HG02588 (cell line): ENCODE measurements around the gene ANAPC1.
"Not testable (repeated sequence)": the region's sequence is repeated elsewhere in the genome, so short reads cannot be mapped to it uniquely, and the experiment has no call there.

Experiments
- ATAC-seq: cut with Tn5 transposase; IDR thresholded peaks from one replicate; pipeline ENCODE4 v1.9.1; 2021; ENCODE audit warnings: mild to moderate bottlenecking, moderate library complexity; ENCODE audit not compliant: unreplicated experiment

Gene ANAPC1

DNA sequence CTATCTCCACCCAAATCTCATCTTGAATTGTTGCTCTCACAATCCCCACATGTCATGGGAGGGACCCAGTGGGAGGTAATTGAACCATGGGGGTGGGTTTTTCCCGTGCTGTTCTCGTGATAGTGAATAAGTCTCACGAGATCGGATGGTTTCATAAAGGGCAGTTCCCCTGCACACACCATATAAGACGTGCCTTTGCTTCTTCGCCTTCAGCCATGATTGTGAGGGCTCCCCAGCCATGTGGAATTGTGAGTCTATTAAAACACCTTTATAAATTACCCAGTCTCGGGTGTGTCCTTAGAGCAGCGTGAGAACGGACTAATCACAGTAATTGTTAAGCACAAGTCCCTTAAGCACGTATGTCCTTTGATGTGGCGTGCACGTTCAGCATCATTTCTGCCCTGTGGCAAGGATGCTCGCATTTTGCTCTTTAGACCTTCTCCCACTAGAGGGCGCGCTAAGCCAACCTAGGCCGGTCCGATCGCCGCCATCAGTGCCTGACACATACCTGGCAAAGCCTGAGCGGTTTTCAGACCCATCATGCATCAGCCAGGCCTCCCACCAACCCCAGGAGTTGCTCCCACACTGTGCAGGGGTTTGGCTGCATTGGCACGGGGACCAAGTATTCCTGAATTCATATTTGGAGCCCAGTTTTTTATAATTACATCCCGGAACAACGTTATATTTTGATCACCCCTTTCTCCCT is 136.4 kb downstream of the ANAPC1 start:
- peak; percentile 78 for ATAC-seq

DNA sequence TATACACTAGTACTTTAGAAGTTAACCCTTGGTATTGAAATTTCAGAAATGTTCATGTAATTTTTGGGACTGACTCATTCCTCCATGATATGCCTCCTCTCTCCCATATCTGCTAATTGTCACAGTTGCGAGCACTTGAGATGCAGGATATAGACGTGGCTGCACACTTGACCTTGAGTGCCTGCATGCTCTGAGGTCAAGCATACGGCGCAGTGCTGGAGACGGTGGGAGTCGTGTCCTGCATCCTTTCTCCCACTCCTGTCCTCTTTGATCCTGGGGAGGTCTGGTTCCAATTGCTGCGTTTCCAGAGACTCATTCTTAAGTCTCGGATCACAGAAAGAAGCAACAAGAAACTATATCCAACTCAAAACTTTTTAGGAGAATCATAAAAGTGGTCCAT is 139.2 kb downstream of the ANAPC1 start:
- not testable (repeated sequence) for ATAC-seq

DNA sequence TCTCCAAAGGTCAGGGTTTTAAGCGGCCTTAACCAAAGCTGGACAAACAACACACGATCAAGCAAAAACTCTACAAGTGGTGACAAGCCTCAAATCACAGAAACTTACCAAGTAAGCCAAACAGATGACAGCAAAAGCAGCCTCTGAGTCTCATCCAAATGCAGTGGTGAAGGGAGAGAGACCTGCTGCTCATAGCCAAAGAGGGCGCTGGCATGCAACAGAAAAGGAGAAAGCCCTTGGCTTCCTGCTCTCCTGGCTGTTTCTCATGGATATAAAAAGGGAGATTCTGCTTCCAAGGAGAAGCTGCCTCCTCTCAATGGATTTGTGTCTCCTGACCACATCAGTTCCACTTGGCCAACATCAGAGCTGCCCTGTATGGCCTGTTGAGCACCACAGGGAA is 142.5 kb downstream of the ANAPC1 start:
- ATAC-seq, result not testable (repeated sequence)

DNA sequence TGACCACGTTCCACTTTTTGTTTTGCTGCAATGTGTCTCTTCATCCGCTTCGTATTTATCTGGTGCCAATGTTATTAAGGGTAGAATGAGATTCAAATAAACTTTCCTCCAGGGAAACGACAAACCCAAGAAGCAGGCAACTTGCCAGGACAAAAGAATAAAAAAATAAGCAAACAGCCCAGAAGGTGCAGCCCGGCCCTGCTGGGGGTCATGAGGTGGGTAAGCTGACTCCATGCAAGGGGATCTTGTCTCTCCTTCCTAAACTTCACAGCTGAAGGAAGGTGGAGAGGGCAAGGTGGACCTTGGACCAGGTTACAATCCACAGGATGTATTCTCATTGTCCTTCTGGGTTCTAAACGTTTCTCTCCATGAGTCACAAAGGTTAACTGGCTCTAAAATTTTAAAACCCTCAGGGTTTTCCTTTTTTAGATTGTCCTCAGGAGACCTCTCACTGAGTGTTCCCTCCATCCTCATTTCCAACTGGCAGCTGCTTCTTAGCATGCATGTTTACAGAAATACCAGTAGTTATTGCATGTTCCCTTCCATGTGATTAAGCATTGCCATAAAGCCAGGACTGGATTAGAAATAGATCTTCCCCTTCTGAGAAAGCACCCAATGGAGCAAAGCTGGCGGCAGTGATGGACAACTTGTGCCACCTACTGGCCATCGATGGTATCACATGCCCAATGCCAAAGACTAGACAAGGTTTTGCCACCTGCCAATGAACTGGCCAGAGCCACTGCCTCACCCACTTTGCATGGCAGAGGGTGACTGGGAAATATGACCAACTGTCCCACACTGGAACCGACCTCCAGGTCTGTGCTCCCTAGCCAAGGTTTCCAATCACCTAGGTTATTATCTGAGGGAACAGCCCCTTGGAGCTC is 147.9 kb downstream of the ANAPC1 start:
- peak; percentile 67 for ATAC-seq

DNA sequence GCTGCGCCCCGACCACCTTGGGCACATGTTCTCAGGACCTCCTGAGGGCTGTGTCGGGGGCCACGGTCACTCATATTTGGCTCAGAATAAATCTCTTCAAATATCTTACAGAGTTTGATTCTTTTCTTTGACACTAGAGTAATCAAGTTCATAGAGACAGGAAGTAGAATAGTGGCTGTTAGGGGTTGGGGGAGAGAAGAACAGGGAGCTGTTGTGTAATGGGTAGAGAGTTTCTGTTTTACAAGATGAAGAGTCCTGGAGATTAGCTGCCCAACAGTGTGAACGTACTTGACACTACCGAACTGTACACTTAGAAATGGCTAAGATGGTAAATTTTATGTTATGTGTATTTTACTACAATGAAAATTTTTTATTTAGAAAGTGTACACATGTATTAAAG is 148.6 kb downstream of the ANAPC1 start:
- ATAC-seq, result not testable (repeated sequence)

DNA sequence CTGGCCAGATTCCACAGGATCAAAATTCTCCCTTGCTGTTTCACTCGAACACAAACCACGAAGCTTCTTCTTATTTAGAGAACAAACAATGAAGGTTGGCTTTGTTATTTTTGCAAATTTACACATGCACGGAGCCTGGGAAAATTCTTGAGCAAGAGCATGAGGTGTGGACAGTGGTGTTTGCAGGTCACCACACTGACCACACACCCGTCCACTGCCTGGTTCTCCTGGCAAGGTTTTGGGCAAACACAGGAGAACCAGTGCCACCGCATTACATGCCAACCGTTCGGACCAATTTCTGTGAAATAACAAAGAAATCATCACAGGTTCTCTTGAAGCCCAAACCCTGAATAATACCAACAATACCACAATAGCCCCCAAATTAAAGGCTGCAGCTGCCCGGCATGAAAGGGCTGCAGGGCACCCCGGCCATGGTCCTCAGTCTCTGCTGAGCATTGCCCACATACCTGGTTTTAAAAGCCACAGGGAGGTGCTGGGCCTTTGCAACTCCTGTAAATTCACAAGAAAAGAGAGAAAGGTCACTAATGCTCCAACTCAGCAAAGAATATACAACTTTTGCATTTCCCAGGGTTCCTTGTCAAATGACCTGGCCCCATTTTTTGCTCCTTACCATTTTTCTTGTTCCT is 154.1 kb downstream of the ANAPC1 start:
- not testable (repeated sequence) for ATAC-seq

DNA sequence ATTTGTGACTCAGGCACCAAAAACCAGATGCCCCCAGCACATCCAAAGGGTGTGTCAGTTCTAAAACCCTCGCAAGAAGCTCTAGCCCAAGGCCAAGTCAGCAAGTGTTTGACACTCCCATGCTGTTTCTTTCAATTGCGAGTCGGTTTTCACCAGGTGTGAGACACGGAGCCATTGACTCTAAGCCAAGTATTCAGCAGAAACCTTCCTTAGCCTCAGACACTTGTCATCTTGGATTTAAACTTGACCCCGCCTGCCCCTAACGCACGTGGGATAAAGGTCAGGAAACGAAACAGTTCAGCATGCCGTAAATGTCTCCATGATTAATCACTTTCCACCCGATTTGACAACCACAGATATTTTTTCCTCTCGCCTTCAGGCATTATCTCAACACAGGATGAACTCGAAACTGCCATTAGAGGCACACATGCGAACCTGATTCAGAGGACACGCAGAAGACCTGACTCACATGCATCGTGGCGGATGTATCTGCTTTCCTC is 156.3 kb downstream of the ANAPC1 start:
- ATAC-seq, result not testable (repeated sequence)

DNA sequence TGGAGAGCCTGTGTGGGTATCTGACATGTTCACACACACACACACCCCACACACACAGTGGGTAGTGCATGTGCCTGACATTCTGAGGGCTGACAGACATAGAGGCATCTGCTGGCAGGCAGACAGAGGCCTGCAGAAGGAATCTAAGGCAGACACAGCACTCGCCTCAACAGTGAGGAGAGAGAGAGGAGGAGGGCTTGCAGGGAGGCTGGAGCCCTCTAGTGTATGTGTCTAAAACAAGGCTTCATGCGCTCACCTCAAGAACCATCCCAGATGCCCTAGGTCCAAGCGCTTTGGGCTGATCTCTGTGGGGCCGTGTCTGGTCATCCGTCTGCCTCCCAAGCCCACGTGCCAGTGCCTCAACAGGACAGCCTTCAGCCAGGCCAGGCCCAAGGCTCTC is 158.3 kb downstream of the ANAPC1 start:
- ATAC-seq, result not testable (repeated sequence)

DNA sequence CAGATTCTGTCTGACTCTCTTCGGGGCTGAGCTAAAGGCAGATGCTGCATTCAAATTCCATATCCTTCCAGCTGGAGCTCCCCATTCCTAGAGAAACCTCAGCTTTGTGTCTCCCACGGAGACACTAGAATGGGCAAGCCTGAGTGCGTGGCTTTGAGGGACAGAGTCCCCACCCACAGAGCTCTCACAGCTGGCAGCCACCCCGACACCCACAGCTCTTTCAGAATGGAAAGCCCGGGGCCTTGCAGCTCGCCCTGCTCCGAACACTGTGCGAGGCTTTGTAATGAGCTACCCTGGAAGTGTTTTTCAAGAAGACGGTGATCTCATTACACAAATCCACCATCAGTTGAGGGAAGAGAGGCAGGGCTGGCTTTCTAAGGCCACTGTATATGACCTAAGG is 164.4 kb downstream of the ANAPC1 start:
- ATAC-seq, result not testable (repeated sequence)
